Bronchial epithelial cell (primary cell): ENCODE measurements around the gene LYSMD3. TPM values are rescaled to one million over a fixed set of nuclear protein-coding genes. Genes with fewer than 3 reads are reported as not detected.

Source experiments
- DNase-seq: peaks from one replicate; pipeline ENCODE4 v3.0.0-alpha.2; 2010; ENCODE audit warnings: low read depth
- FAIRE-seq: peaks from 2 replicates; lab custom pipeline; 2011; peaks lifted over from hg19 to GRCh38; lab: Jason Lieb, UNC
- H3K27me3 ChIP-seq: 2 replicates; pipeline ENCODE4 v1.5.1; 2011; ENCODE audit warnings: low read length; ENCODE audit not compliant: control insufficient read depth, insufficient read depth
- H3K36me3 ChIP-seq: 2 replicates; pipeline ENCODE4 v1.5.1; 2011; ENCODE audit warnings: low read length; ENCODE audit not compliant: control insufficient read depth, insufficient read depth
- H3K4me3 ChIP-seq: 2 replicates; pipeline ENCODE4 v1.5.1; 2011; ENCODE audit warnings: mild to moderate bottlenecking, low read depth, low read length, control low read depth
- total RNA-seq: library from RNA; depleted of rRNA; stranded (reverse); fragments of >200 nt; gene quantifications from 2 replicates; pipeline ENCODE4 v1.2.1, GENCODE V29; 2014
- TF ChIP-seq, protein P1 (sequence below): IDR thresholded peaks from 2 replicates; pipeline ENCODE4 v1.5.1; 2011; ENCODE audit warnings: mild to moderate bottlenecking, moderate library complexity, low read length, control low read depth, inconsistent platforms; ENCODE audit not compliant: insufficient read depth, severe bottlenecking

Gene LYSMD3
- total RNA-seq, 1 donor from 2014 or later, result 16.3 TPM

DNA sequence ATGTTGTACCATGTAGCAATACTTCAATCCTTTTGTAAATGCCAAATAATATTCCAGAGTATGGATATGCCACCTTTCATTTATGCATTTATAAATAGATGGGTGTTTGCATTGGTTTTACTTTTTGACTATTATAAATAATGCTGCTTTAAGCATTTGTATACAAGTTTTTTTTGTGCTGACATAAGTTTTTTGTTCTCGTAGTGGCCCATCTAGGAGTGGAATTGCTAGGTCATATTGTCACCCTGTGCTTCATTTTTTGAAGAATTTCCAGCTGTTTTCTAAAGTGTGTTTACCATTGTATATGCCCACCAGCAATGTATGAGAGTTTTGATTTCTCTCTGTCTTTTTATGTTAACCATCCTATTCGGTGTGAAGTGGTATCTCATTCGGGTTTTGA, 36.1 kb upstream of the LYSMD3 start:
- no peak for DNase-seq
- Histone ChIP-seq H3K4me3 (no peak overlapping the region), H3K27me3 (no peaks in the 10 kb centered on the region), H3K36me3 (no peaks in the 10 kb centered on the region)
- TF ChIP-seq, protein P1, sequence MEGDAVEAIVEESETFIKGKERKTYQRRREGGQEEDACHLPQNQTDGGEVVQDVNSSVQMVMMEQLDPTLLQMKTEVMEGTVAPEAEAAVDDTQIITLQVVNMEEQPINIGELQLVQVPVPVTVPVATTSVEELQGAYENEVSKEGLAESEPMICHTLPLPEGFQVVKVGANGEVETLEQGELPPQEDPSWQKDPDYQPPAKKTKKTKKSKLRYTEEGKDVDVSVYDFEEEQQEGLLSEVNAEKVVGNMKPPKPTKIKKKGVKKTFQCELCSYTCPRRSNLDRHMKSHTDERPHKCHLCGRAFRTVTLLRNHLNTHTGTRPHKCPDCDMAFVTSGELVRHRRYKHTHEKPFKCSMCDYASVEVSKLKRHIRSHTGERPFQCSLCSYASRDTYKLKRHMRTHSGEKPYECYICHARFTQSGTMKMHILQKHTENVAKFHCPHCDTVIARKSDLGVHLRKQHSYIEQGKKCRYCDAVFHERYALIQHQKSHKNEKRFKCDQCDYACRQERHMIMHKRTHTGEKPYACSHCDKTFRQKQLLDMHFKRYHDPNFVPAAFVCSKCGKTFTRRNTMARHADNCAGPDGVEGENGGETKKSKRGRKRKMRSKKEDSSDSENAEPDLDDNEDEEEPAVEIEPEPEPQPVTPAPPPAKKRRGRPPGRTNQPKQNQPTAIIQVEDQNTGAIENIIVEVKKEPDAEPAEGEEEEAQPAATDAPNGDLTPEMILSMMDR, result no peak
- FAIRE-seq, result no peak

DNA sequence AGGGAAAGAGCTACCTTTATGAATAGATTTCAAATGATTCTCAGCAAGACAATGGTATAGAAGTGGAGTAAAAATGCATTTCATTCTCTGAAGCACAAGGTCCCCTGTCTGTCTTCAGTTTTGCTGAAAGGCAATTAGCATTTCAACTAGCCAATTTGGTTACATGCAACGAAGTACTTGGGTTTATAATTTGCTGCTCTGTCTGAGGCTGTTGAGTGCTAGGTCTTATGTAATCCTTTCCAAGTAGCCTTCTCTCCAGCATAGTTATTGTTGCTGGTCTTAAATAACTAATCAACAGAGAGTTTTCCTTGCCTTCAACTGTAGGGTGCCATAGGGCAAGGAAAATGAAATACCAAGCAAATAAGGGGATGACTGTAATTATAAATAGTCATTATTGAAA, 33.7 kb upstream of the LYSMD3 start:
- TF ChIP-seq, protein P1, result no peak
- Histone ChIP-seq H3K27me3 (no peaks in the 10 kb centered on the region), H3K4me3 (no peak overlapping the region), H3K36me3 (no peaks in the 10 kb centered on the region)
- DNase-seq, result no peak
- no peak for FAIRE-seq

DNA sequence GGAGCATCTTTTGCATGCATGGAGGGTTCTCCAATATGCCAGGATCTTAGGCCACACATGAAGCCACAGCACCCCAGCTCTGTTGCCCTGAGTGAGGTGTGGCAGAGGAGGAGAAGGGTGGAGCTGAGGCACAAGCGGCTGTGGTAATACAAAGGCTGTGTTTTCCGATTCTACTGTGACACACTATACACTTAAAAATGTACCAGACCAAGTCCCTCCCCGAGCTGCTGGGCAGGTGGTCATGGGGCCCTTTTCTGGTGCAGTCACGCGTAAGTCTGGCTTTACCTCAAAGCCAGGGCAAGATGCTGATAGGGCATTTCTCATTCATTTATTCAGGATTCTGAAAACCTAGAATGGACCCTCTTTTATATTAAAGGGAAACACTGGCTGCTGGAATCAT, 33.0 kb upstream of the LYSMD3 start:
- TF ChIP-seq, protein P1, result no peak
- no peak overlapping the region for H3K4me3 ChIP-seq
- H3K27me3 ChIP-seq, result peaks cover 4% of the 10 kb centered on the region
- no peaks in the 10 kb centered on the region for H3K36me3 ChIP-seq
- FAIRE-seq (no peak), DNase-seq (no peak)

DNA sequence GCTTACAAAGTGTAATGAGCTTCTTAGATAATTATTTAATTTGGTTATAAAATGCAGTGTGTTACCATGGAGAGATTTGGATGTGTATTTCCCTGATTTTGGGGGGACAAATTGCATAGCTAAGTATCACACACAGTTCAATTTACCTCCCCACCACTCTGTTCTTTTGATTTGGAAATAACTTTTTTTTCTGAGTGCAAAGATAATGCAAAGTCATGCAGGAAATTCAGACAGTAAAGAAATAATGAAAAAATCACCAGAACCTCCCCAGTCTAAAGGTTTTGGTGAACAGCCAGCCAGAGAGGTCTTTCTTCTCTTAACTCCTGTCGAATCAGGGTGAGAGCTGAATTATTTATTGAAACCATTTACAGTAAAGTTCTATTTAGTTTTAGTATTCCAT, 32.4 kb upstream of the LYSMD3 start:
- H3K27me3 ChIP-seq, result peaks cover 6% of the 10 kb centered on the region
- H3K4me3 ChIP-seq, result no peak overlapping the region
- DNase-seq (no peak), FAIRE-seq (no peak)
- H3K36me3 ChIP-seq, result no peaks in the 10 kb centered on the region
- TF ChIP-seq, protein P1, result no peak

DNA sequence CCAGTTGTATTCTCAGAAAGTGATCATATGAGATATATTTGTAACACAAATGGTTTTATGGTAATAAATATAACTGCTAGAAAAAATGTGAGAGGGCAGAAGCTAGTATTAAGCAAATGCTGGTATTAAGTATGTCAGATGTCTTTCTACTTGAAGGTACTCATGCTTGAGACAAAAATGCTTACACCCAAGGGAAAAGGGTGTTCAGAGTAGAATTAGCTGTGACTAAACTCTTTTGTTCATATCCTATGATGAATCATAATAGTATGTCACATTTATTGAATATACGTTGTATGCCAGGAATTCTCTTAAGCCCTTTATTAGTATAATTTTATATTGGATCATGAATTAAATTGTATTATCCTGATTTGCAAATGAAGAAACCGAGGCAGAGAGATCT, 31.4 kb upstream of the LYSMD3 start:
- Histone ChIP-seq H3K27me3 (peaks cover 6% of the 10 kb centered on the region), H3K4me3 (no peak overlapping the region), H3K36me3 (no peaks in the 10 kb centered on the region)
- FAIRE-seq (no peak), DNase-seq (peak; percentile 79)
- TF ChIP-seq, protein P1, result no peak
